Stimulated activated CD4-positive, alpha-beta T cell treated with anti-CD3 and anti-CD28 coated beads, Interleukin-1b, Interleukin-23, amount 100 ng/mL, for 24 hours (primary cell): ENCODE data around the gene FOXK1.
"Not testable (repeated sequence)": the region's sequence is repeated elsewhere in the genome, so short reads cannot be mapped to it uniquely, and the experiment has no call there.

ENCODE experiments used
- DNase-seq, 4 experiments: peaks; one replicate each; pipeline ENCODE4 v3.0.0-alpha.2; 2020; ENCODE audit warnings: low read depth in 4 of 4, low spot score in 1 of 4

Gene FOXK1

GRCh38 chr7:4681886-4682620 is at the start of gene FOXK1:
Gene FOXK1 (plus strand): TSS chr7:4682295. CDS start chr7:4682309, 14 bp downstream.
- peak; percentile 66 to 79 (median 78) for DNase-seq

DNA sequence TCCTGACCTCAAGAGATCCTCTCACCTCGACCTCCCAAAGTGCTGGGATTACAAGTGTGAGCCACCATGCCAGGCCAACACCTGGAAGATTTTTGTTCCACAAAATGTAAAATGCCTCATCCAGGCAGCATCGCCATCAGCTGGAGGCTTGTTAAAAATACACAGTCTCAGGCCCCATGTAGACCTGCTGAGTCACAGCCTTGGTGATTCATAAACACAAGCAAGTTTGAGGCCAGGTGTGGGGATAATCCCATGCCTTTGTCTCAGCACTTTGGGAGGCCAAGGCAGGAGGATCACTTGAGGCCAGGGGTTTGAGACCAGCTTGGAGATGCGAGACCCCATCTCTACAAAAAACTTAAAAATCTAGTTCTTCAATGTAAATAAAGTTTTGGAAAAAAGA is 49.1 kb upstream of the FOXK1 start:
- no peak for DNase-seq

DNA sequence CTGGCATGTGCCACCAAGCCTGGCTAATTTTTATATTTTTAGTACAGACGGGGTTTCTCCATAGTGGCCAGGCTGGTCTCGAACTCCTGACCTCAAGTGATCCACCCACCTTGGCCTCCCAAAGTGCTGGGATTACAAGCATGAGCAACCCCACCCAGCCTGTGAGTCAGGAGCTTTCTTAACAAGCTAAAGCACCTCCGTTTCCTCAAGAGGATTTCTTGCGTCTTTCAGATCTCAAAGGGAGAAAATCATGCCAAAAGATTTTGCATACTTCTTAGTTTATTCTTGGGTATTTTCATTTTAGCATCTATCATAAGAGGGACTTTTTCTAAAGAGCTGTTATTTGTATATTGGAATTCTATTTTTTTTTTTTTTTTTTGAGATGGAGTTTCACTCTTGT is 47.9 kb upstream of the FOXK1 start:
- DNase-seq: no peak

DNA sequence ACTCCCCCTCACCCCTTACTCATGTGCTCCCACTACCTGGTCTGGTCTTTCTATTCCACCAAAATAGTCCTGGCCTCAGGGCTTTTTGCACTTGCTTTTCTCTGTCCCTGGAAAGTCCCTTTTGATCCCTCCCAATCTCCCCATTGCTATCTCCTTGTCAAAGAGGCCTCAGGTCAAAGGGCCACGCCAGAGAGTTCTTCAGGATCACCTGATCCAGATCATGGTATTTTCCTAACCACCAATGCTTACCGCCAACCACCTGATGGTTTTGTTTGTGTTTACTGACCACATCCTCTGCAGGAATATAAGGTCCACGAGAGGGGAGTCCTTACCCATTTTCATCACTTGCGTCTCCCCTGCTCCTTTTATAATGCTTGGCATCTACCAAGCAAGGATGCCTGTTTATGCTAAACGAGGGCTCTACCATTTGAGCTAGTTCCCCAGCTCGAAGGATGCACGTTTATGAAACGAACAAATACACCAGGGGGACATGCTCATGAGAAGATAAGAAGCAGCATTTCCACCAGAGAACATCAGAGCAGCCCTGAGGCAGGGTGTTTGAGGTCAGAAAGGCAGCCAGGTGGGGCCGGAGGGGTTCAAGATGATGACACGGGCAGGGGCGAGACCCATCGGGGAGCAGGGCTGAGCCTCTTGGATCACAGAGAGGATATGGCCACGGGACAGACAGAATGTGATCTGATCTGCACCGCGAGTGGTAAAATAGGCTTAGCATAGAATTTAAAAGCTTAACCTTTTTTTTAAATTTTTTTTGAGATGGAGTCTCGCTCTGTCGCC is 43.1 kb upstream of the FOXK1 start:
- DNase-seq: no peak

- DNase-seq: no peak
These were observed 40.9 kb upstream of the FOXK1 start for GRCh38 chr7:4641091-4641666.

- peak; percentile 87 to 96 (median 90) for DNase-seq
These were observed 40.2 kb upstream of the FOXK1 start for GRCh38 chr7:4641667-4642467.

- DNase-seq: no peak
These were observed 39.5 kb upstream of the FOXK1 start for GRCh38 chr7:4642468-4643203.

GRCh38 chr7:4643204-4643471 is 39.0 kb upstream of the FOXK1 start:
- DNase-seq: not testable (repeated sequence)

DNA sequence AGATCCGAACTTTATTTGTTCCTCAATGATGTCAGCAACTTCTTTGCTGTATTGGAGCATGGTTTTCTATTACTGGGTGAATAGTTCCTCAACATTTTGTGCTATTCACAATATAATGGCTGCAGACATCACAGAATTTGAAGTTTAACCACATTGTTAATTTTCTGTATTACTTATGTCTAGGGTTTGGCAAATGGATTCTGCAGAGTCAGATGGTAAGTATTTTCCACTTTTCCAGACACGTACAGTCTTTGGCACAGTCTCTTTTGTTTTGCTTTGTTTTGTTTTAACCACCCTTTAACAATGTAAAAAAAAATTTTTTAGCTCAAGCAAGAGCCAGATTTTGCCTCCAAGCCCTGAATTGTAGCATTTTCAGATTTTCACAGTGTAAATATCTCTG is 36.8 kb upstream of the FOXK1 start:
- DNase-seq: no peak

DNA sequence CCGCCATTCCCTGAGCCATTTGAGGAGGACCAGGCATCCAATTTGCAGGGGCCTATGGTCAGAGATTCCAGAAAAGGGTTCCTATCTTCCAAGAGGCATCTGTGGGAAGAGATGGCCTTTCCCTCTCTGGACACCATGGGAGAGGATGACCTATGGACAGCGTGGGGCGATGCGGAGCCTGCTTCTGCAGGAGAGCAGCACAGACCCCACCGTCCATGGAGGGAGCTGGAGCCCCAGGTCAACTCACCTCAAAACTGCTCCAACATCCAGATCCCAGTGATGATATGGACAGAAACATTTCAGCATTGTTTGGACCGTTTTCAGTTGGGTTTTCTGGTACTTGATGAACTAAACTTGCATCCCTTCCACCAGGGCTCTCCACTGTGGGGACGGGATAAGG is 34.0 kb upstream of the FOXK1 start:
- DNase-seq: no peak

GRCh38 chr7:4650433-4651047 is 31.6 kb upstream of the FOXK1 start:
- DNase-seq: no peak

DNA sequence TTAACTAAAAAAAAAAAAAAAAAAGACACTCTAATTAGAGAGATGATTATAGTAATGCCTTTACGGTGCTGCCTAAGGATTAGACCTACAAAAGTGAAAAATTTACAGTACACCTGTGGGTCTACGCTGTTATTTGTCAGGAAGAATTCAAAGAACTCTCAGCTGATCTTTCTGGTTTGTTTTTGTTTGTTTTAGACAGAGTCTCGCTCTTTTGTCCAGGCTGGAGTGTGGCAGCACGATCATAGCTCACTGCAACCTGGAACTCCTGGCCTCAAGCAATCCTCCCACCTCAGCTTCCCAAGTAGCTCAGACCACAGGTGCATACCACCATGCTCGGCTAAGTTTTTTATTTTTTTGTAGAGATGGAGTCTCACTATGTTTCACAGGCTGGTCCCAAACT is 28.3 kb upstream of the FOXK1 start:
- no peak for DNase-seq

- no peak for DNase-seq
These were observed 26.8 kb upstream of the FOXK1 start for GRCh38 chr7:4655311-4655710.

DNA sequence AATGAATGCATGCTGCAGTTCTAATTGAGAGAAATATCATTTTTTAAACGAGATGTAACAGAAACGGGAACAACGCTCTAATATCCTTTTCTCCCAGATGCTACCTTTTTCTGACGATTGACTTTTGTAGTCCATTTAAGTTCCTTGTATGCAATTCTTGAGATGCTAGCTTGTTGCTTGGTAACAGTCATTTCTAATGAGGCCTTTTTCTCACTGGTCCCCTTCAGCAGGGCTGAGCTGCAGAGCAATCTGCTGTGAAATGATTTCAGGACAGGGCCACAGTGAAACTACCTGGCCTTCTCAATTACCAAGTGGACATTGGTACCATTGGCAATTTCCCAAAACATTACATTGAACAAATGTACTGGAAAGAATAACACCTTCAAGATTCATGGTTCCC is 26.2 kb upstream of the FOXK1 start:
- no peak for DNase-seq

DNA sequence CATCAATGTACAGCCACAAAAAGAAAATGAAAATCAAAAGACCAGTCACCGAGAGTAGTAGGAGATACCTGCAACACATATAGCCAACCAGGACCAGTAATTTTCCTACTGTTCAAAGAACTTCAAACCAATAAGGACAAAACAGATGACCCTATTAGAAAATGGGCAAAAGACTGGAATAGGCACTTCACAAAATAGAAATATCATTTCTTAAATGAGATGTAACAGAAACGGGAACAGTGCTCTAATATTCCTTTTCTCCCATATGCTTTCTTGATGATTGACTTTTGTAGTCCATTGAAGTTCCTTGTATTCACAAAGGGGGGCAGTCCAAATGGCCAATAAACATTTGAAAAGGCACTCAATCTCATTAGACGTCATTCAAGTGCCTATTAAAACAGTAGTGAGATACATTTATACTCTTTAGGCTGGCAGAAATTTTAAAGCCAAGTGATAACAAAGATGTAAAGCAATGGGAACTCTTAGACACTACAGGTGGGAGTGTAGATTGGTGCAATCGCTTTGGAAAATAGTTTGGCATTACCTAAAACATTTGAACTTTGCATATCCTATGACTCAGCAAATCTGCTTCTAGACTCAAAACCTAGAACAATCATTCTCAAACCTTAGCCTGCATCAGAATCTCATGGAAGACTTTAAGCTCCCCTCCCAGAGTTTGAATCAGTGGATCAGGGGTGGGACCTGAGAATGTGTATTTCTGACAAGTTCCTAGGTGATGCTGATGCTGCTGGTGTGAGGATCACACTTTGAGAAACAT is 24.3 kb upstream of the FOXK1 start:
- no peak for DNase-seq

- no peak for DNase-seq
These were observed 22.4 kb upstream of the FOXK1 start for GRCh38 chr7:4659551-4660286.

GRCh38 chr7:4661871-4662270 is 20.2 kb upstream of the FOXK1 start:
- DNase-seq: no peak

DNA sequence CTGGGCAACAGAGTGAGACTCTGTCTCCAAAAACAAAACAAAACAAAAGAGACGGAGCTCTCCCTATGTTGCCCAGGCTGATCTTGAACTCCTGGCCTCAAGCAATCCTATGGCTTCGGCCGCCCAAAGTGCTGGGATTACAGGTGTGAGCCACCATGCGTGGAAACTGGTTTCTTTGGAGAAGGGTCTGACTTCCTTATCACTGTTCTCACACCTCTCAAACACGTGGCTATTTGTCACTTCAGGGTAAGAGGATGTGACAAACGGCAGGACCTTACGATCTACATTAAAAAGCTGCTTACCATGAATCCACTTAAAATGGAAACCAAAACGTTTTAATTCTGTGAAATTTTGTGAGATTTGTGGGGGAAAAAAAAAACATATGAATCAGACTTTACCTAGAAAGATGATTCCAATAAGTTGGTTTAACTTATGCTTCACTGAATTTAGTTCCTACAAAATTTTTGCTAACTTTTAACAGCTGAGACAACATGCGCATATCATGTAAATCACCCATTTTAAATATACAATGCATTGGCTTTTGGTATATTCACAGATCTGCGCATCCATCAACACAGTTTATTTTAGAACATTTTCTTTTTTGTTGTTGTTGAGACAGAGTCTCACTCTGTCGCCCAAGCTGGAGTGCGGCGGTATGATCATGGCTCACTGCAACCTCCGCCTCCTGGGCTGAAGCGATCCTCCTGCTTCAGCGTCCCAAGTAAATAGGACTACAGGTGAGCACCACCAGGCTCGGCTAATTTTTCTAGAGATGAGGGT is 18.7 kb upstream of the FOXK1 start:
- no peak for DNase-seq
